ENCODE data around the gene BPIFB4. TPM values are rescaled to one million over a fixed set of nuclear protein-coding genes. Genes with fewer than 3 reads are reported as not detected.

Gene BPIFB4
- total and polyA plus RNA-seq, 2 of the 4 experiments (the other 2 are of a cell fraction) = not detected

DNA sequence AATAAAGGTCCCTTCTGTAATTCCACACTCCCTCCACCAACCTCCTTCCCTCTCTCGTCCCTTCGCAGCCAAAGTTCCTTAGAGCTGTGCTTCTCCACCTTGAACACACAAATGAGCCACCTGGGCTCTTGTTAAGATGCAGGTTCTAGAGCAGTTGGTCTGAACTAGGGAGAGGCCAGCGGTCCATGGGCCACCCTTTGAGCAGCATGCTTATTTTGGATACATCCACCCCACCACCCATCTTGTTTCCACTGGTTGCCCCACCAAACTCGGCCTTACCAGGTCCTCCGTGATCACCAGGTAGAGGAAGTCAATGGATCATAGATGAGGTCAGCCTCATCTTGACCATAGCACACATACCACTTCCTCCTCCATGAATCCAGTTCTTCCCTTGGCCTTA lies 81.2 kb downstream of the BPIFB4 start:
- dilution Hi-C loops (cut with HindIII; ENCODE audit: low sequenced_read_pairs, unreplicated experiment) (no loop called here), in situ Hi-C loops (cut with MboI; ENCODE audit: low sequenced_read_pairs) (no loop called here), intact Hi-C loops (cut with micrococcal nuclease) (no loop called here)
- Histone ChIP-seq H2BK20ac (ENCODE audit: low read depth, low read length) (no peak overlapping the region), H4K8ac (ENCODE audit: low read depth in 2 of 2, low read length in 2 of 2) (no peak overlapping the region), H3K4me2 (ENCODE audit: low read depth, low read length) (no peak overlapping the region), H2AFZ (replicated peaks; ENCODE audit: low read length, poor library complexity) (no peak overlapping the region), H2BK120ac (ENCODE audit: low read depth, low read length) (no peak overlapping the region), H2BK15ac (ENCODE audit: low read depth, low read length) (no peak overlapping the region), H3K56ac (ENCODE audit: extremely low read depth, insufficient read depth, low read length) (no peak overlapping the region), H2BK5ac (ENCODE audit: low read depth, low read length, poor library complexity, severe bottlenecking) (no peak overlapping the region), H3K79me1 (ENCODE audit: low read depth in 1 of 2, low read length in 2 of 2) (no peaks in the 10 kb centered on the region), H4K5ac (ENCODE audit: low read depth, low read length) (no peak overlapping the region), H3K18ac (ENCODE audit: low read depth, low read length) (no peak overlapping the region), H3K9ac (ENCODE audit: low read depth, low read length) (no peak overlapping the region), H3K9me3 (ENCODE audit: control insufficient read depth, insufficient read depth, low read length) (no peaks in the 10 kb centered on the region), H3K23ac (ENCODE audit: low read depth, low read length) (no peak overlapping the region), H2AK5ac (ENCODE audit: low read depth, low read length) (no peak overlapping the region), H3K27ac (ENCODE audit: insufficient read depth, low read length) (no peak overlapping the region), H3K4me1 (ENCODE audit: control insufficient read depth, insufficient read depth, low read length) (no peaks in the 10 kb centered on the region), H3K27me3 (ENCODE audit: control insufficient read depth, insufficient read depth, low read length) (peaks cover 3% of the 10 kb centered on the region), H3K36me3 (ENCODE audit: control insufficient read depth, insufficient read depth, low read length) (no peaks in the 10 kb centered on the region), H3K4me3 (ENCODE audit: insufficient read depth, low read depth, low read length) (no peak overlapping the region), H4K20me1 (ENCODE audit: insufficient read depth, low read length) (no peaks in the 10 kb centered on the region), H3K9me1 (ENCODE audit: insufficient read depth, low read length) (no peaks in the 10 kb centered on the region), H2AK9ac (replicated peaks; ENCODE audit: low read depth, low read length, poor library complexity) (no peak overlapping the region), H4K91ac (ENCODE audit: insufficient read depth, low read depth, low read length) (no peak overlapping the region), H3K4ac (ENCODE audit: low read depth, low read length) (no peak overlapping the region), H3K14ac (replicated peaks; ENCODE audit: low read depth, low read length) (no peak overlapping the region)
- CTCF ChIA-PET = no interaction called here
- ATAC-seq (ENCODE audit: low read depth) = no peak
- DNase-seq = no peak
- POLR2A ChIA-PET (ENCODE audit: unreplicated experiment) = no interaction called here
- WGBS, 2 experiments (ENCODE audit: extremely low coverage in 2 of 2, insufficient read length in 1 of 2) = no CpG with 5 or more reads among the region's 5 CpGs
- TF ChIP-seq, protein P1, sequence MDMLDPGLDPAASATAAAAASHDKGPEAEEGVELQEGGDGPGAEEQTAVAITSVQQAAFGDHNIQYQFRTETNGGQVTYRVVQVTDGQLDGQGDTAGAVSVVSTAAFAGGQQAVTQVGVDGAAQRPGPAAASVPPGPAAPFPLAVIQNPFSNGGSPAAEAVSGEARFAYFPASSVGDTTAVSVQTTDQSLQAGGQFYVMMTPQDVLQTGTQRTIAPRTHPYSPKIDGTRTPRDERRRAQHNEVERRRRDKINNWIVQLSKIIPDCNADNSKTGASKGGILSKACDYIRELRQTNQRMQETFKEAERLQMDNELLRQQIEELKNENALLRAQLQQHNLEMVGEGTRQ (IDR thresholded peaks at IDR 0.05; ENCODE audit: low read depth, low read length) = no peak
- TF ChIP-seq CEBPB (IDR thresholded peaks at IDR 0.05; ENCODE audit: low read depth, low read length) (no peak), RFX5 (IDR thresholded peaks at IDR 0.05; ENCODE audit: low read depth, low read length) (no peak), BHLHE40 (IDR thresholded peaks at IDR 0.05; ENCODE audit: low read depth, low read length) (no peak), CHD1 (IDR thresholded peaks at IDR 0.05; ENCODE audit: low read depth, low read length) (no peak), CTCF (conservative IDR thresholded peaks at IDR 0.05; ENCODE audit: low read depth, low read length) (no peak), SMC3 (IDR thresholded peaks at IDR 0.05; ENCODE audit: low read depth, low read length) (no peak), FOS (IDR thresholded peaks at IDR 0.05; ENCODE audit: low read depth, low read length) (no peak)
- BruUV-seq (replicated peaks) = no TSS peak

Other genes starting within 250 kb of the BPIFB4 start
- not detected in 2 replicates for gene EFCAB8, start 220.7 kb upstream of the BPIFB4 start, total RNA-seq (2012; rRNA removed)
- 0.03 TPM in 1 of 2 replicates, not detected in the other for gene EFCAB8, start 220.7 kb upstream of the BPIFB4 start, polyA plus RNA-seq (2012; rRNA removed)
- gene SUN5, start 75.2 kb upstream of the BPIFB4 start, total RNA-seq (2012; rRNA removed) = not detected in 2 replicates
- gene SUN5, start 75.2 kb upstream of the BPIFB4 start, polyA plus RNA-seq (2012; rRNA removed) = not detected in 2 replicates
- not detected in 2 replicates for gene BPIFB2, start 71.9 kb upstream of the BPIFB4 start, total RNA-seq (2012; rRNA removed)
- gene BPIFB2, start 71.9 kb upstream of the BPIFB4 start, polyA plus RNA-seq (2012; rRNA removed) = not detected in 2 replicates
- gene BPIFB6, start 48.0 kb upstream of the BPIFB4 start, total RNA-seq (2012; rRNA removed) = not detected in 2 replicates
- not detected in 2 replicates for gene BPIFB6, start 48.0 kb upstream of the BPIFB4 start, polyA plus RNA-seq (2012; rRNA removed)
- gene BPIFB3, start 25.7 kb upstream of the BPIFB4 start, total RNA-seq (2012; rRNA removed) = not detected in 2 replicates
- gene BPIFB3, start 25.7 kb upstream of the BPIFB4 start, polyA plus RNA-seq (2012; rRNA removed) = not detected in 2 replicates
- gene BPIFA2, start 88.5 kb downstream of the BPIFB4 start, total RNA-seq (2012; rRNA removed) = not detected in 2 replicates
- gene BPIFA2, start 88.5 kb downstream of the BPIFB4 start, polyA plus RNA-seq (2012; rRNA removed) = not detected in 2 replicates
- not detected in 2 replicates for gene BPIFA3, start 137.7 kb downstream of the BPIFB4 start, total RNA-seq (2012; rRNA removed)
- gene BPIFA3, start 137.7 kb downstream of the BPIFB4 start, polyA plus RNA-seq (2012; rRNA removed) = not detected in 2 replicates
- gene BPIFA1, start 156.4 kb downstream of the BPIFB4 start, total RNA-seq (2012; rRNA removed) = not detected in 2 replicates
- not detected in 2 replicates for gene BPIFA1, start 156.4 kb downstream of the BPIFB4 start, polyA plus RNA-seq (2012; rRNA removed)
- gene BPIFB1, start 203.6 kb downstream of the BPIFB4 start, total RNA-seq (2012; rRNA removed) = not detected in 2 replicates
- gene BPIFB1, start 203.6 kb downstream of the BPIFB4 start, polyA plus RNA-seq (2012; rRNA removed) = not detected in 2 replicates

Data from IMR-90 (cell line).